Measurements from ENCODE around the gene TMEM212.

DNA sequence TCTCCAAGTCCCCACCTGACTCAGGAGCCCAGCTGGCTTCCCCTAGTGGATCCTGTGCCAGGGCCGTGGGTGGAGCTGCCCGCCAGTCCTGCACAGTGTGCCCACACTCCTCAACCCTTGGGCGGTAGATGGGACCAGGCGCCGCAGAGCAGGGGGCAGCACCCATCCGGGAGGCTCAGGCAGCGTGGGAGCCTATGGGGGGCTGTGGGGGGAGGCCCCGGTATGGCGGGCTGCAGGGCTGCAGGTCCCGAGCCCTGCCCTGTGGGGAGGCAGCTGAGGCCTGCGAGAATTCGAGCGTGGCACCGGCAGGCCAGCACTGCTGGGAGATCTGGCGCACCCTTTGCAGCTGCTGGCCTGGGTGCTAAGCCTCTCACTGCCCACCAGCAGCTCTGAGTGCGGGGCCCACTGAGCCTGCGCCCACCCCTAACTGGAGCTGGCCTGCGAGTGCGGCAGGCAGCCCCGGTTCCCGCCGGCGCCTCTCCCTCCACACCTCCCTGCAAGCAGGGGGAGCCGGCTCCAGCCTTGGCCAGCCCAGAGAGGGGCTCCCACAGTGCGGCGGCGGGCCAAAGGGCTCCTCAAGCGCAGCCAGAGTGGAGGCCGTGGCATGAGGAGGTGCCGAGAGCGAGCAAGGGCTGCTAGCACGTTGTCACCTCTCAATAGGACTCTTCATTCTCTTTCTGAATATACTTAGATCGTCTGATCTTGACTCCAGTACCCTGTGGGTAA, 64.0 kb downstream of the TMEM212 start:
- TF ChIP-seq, protein P1, sequence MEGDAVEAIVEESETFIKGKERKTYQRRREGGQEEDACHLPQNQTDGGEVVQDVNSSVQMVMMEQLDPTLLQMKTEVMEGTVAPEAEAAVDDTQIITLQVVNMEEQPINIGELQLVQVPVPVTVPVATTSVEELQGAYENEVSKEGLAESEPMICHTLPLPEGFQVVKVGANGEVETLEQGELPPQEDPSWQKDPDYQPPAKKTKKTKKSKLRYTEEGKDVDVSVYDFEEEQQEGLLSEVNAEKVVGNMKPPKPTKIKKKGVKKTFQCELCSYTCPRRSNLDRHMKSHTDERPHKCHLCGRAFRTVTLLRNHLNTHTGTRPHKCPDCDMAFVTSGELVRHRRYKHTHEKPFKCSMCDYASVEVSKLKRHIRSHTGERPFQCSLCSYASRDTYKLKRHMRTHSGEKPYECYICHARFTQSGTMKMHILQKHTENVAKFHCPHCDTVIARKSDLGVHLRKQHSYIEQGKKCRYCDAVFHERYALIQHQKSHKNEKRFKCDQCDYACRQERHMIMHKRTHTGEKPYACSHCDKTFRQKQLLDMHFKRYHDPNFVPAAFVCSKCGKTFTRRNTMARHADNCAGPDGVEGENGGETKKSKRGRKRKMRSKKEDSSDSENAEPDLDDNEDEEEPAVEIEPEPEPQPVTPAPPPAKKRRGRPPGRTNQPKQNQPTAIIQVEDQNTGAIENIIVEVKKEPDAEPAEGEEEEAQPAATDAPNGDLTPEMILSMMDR (IDR thresholded peaks at IDR 0.05) = no peak
- TF ChIP-seq POLR2A (IDR thresholded peaks at IDR 0.05) = no peak

Data from right lobe of liver (tissue), 4 donors.